NCI-H1436 treated with DMSO at 0.1 percent for 48 hours (cell line): ENCODE measurements around the gene SLC25A33.

Experiments
- DNase-seq: peaks from one replicate; lab custom pipeline; 2025; lab: John Stamatoyannopoulos, UW

The SLC25A33 gene

DNA sequence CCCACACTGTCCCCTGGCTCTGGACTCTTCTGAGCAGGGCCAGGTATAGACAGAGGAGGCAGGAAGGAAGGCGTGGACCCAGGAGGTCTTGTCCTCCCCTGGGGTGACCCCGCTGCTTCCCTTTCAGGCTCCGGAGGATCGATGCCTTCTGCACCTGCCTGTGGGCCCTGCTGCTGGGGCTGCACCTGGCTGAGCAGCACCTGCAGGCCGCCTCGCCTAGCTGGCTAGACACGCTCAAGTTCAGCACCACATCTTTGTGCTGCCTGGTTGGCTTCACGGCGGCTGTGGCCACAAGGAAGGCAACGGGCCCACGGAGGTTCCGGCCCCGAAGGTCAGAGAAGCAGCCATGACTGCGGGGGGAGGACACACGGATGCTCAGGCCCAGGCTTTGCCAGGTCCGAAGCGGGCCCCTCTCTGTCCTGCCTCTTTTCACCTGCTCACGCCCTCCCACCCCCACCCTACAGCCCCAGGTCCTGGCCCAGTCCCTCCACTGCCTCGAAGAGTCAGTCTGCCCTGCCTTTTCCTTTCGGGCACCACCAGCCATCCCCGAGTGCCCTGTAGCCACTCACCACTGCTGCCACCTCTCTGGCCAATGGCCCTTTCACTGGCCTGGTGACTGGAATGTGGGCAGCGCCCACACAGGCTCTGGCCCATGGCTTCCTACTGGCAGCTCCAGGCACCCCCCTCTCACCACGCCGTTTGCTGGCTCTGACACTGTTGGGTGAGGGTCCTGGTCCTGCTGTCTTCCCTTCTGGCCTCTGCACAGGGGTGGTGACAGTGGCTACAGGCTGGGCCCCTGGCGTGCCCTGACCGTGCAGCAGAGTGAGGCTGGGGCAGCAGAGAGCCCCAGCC, 62.9 kb downstream of the SLC25A33 start:
- no peak for DNase-seq

DNA sequence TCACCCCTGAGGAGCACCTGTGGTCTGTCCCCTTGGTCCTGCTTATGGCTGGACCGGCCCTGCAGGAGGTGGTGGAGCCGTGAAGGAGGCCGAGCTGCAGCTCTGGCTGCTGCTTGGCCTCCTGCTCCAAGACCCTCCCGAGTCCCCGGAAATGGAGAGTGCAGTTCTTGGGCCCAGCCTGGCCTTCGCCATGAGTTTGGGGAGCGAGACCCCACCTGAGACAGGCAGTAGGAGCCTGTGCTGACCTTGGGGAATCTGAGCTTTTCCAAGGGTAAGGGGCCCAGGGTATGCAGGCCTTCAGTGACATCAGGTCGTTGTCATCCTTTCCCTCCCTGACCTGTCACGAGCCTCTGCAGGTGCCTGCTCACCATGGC, 63.5 kb downstream of the SLC25A33 start:
- no peak for DNase-seq

DNA sequence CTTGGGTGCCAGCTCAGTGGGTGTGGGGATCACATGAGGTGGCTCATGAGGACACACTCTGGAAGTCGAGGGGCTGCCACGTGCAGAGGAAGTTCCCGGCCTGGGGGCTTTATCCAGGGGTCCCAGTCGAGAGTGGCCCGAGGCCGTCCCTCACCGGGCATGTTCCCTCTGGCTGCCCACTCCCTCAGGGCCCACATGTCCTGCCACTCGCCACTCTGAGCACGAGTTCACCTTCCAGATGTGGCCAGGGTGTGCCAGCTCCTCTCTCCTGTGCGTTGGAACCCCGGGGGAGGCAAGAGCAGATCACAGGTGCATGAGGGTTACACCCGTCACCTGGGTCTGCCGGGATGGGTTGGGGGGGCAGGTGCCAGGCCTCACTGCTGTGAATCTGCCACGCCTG, 64.0 kb downstream of the SLC25A33 start:
- DNase-seq, result no peak

DNA sequence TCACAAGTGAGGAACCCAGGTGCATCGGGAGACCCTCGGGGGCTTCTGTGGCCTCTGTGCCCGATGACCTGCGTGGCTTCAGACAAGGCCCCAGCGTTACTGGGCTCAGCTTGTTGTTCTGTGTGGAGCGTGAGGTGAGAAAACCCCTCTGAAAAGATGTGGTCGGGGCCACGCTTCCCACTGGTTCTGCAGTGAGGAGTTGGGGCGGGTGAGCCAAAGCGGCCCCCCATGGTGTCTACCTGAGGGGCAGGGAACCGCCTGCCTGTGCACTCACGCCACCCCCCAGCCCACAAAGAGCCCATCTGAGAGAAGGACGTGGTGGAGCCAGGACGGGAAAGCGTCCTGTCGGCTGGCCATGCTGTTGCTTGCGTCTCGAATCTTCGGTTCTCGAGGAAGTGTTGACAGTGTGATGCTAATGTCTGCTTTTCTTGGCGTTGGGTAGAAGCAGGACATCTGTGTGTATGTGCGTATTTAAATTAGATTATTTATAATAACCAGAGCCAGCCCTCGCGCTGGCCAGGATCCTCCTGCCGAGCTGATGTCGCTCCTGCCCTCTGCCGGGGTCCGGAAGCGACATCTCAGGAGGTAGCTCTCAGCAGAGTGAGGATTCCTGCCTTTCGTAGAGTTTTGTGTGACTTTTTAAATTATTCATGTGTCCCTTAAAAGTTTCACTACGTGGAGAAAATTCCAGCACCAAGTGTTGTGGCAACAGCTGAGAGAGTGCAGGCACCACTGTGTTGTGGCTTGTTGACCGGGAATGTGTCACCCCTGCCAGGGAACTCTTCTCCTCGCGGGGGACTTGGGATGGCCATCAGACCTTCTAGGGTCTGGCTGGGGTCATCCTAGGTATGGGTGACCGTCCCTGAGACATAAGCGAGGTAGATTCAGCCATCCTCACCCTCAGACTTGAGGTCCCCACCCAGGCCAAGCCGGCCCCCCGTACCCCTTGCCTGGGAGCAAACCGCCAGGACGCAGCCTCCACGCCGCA, 64.8 kb downstream of the SLC25A33 start:
- no peak for DNase-seq

DNA sequence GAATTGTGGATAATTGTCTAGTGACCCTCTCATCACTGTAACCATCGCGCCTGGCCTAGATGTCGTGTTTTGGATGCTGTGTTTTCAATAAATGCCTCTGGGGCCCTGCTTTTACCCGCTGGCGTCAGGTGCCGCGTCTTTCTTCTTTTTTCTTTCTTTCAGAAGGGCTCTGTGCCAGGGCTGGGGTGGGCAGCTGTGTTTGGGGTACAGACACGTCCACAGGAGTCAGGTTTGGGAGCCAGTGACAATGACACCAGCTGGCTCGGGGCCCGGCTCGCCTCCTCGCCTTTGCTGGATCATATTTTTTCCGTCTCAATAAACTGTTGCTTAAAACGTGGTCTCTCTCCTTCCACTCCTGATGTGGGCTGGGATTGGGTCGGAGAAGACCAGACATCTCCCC, 65.6 kb downstream of the SLC25A33 start:
- no peak for DNase-seq

DNA sequence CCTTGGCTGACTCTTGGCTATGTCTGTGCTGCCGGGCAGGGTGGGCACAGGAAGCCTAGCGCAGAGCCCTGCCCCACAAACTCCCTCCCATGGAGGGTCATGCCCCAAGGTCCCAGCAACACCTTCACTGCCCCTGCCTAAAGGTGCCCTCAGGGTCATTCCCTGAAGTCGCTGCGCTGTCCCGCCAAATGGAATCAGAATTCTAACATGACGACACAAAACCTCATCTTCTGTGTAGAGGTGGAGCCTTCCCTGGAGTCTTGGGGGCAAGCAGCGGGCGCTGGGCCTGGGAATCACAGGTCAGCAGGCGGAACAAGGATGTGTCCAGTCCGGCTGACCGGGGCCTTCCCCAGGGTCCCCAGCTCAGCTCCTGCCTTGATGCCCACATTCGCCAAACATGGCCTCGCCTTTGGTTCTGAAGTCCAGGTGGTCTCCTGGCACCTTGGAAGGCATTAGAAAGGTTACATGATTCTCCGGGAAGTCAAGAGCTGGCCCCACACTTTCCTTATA, 66.7 kb downstream of the SLC25A33 start:
- DNase-seq, result no peak

DNA sequence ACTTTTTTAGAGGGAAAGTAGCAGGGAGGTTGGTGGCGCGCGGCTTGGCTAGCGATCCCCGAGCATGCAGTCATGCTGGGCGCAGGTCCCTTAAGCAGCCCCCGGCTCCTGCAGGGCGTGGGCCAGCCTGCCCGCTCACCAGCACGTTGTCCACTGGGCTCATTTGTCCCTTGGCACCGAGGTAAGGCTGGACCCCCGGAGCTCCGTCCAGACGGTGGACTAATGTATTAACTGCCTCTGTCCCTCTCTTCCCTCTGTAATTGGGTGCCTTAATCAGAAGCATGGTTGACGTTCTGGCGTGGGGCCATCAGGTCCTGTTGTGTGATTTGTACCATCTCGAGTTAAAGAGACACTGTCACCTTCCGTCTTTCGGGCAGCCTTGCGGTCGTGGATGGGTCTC, 67.2 kb downstream of the SLC25A33 start:
- DNase-seq, result no peak

DNA sequence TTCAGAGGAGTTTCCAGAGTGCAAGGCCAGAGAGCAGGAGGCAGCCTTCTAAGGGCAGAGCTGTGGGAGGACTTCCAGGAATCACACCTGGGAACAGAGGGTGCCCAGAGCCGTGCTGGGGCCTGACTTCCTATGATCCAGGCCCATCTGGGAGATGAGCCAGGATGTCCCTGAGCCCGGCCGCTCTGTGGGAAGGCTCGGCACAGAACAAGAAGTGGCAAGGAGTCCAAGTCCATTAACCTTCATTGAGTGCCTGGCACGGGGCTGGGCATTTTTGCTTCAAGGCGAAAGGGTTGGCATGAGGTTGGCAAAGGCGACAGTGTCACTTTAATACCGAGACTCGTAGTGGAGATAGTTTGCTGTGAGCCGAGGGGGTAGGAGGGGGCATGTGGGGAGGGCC, 67.7 kb downstream of the SLC25A33 start:
- DNase-seq, result no peak

DNA sequence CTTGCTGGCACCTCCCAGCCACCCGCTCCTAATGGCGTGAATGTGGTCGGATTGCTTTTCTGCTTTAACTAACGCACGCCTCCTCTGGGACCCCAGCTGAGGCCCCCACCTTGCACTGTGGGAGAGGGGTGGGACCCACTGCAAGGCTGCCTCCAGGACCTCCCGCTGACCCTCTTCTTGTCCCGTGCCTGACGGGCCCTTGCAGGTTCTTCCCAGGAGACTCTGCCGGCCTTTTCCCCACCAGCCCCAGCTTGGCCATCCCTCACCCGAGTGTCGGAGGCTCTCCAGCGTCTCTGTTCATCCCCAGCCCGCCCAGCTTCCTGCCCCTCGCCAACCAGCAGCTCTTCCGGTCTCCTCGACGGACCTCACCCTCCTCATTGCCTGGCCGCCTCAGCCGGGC, 68.1 kb downstream of the SLC25A33 start:
- no peak for DNase-seq

DNA sequence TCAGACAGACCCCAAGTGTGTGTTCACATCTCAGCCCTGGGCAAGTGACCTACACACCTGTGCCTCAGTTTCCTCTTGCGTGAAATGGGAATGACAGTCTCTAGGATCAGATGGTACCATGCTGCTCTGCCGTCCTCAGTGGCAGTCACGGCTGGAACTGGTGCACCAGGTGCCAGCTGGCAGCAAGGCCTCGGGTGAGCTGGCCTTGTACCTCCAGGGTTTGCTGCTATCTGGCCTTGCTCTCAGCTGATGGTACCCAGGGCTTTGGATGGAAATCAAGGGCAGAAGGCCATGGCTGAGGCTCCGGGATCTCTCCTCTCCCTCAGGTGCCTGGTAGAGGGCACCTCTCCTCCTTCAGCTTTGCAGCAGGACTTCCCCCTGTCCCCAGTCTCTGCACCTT, 70.7 kb downstream of the SLC25A33 start:
- no peak for DNase-seq

DNA sequence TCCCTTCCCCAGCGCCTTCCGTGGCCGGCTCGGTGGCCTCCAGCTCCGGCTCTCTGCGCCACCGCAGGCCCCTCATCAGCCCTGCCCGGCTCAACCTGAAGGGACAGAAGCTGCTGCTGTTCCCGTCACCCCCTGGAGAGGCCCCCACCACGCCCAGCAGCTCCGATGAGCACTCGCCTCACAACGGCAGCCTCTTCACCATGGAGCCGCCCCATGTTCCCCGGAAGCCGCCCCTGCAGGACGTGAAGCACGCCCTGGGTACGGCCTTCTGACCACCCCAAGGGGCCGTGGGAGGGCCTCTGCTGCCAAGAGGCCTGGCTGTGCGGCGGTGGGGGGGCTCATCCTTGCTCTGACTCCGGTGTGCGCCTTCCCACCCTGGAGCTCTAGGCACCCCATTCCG, 71.3 kb downstream of the SLC25A33 start:
- DNase-seq, result no peak

DNA sequence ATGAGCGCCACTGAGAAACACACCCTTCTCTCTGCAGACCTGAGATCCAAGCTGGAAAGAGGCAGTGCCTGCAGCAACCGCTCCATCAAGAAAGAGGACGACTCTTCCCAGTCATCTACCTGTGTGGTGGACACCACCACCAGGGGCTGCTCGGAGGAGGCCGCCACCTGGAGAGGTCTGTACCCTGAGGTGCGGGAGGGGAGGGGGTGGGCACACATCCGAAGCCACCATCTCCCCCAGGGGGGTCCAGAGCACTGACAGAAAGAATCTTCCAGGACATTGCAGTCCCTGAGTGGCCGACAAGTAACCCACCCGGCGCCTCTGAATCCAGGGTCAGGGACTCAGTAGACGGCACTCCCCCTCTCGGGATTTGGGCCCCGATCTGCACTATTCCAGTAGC, 72.5 kb downstream of the SLC25A33 start:
- DNase-seq, result no peak

DNA sequence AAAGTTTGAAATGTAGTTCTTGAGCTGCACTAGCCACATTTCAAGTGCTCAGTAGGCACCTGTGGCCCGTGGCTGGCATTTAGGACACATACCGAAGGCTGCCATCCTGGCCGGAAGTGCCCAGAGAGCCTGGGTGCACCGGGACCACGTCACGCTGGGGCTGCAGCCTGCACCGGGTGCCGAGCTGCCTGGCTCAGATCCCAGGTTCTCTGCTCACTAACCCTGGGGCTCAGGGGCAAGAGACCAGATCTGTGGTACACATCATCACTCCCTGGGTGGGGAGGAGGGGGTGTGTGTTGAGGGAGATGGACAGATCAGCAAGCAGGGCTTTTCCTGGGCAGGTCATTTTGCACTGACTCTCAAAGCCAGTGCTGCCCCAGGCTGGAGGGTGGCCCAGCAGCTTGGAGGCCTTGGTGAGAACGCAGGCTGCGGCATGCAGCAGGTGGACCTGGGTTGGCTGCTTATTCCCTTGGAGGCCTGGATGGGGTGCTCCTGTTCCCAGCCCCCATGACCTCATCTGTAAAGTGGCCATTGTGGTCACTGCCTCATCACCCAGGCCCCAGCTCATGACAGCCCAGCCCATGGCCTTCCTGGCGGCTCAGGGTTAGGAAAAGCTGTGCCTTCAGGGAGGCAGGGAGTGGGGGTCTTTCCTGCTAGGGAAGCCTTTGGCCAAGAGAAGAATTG, 73.0 kb downstream of the SLC25A33 start:
- DNase-seq, result no peak

DNA sequence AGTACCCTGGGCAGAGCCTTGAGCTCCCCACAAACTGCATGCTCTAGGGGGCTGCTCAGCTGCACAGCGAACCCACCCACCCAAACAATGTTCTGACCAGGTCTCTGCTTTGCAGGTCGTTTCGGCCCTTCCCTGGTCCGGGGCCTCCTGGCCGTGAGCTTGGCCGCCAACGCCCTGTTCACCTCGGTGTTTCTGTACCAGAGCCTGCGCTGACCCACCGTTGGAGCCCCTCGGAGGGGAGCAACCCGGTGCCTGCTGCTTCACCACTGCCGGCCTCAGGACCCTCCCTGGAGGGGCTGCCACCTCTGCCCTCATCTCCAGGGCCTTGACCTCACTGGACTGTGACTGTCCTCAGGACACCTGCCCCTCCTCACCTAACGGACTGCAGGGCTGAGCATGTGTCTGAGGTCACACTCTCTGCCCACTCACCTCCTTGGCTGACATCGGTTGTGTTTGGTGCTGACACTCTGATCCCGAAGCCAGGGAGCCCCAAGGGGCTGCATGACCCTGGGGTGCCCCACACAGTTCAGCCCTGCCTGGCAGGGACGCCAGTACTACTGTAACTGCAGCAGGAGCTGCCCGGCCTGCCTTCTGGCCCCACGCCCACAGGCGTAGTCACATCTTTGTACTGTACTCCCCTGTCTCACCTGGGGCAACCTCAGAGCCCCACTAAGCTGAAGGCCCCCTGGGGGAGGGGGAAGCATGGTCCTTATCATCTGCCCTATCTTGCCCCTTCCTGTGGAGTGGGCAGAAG, 73.8 kb downstream of the SLC25A33 start:
- DNase-seq, result no peak

DNA sequence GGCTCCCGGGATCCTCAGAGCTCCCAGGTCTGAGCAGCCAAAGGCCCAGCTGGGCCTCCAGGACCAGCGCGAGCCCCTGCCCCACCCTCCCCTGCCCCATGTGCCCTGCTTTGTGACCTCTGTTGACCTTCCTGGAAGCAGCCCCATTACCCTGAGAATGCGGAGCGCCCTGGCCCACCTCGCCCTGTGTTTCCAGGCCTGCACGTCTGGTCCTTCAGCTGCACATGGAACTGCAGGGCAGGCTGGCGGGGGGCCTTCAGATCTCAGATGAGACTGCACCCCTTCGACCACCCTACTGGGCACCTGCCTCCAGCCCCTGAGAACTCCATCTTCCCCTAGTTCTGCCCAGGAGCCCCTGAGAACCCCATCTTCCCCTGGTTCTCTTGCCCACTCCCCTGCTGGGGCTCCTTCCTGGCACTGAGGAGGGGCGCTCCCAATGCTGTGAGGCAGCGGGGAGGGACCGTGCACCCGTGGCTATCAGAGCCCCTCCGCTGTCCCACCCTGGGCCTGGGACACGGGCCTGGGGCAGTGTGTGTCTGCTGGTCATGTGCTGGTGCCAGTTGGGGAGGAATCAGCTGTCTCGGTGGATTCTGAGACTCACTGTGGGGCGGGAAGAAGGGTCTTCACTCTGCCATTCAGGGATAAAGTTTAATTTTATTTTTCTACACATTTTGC, 74.5 kb downstream of the SLC25A33 start:
- no peak for DNase-seq

DNA sequence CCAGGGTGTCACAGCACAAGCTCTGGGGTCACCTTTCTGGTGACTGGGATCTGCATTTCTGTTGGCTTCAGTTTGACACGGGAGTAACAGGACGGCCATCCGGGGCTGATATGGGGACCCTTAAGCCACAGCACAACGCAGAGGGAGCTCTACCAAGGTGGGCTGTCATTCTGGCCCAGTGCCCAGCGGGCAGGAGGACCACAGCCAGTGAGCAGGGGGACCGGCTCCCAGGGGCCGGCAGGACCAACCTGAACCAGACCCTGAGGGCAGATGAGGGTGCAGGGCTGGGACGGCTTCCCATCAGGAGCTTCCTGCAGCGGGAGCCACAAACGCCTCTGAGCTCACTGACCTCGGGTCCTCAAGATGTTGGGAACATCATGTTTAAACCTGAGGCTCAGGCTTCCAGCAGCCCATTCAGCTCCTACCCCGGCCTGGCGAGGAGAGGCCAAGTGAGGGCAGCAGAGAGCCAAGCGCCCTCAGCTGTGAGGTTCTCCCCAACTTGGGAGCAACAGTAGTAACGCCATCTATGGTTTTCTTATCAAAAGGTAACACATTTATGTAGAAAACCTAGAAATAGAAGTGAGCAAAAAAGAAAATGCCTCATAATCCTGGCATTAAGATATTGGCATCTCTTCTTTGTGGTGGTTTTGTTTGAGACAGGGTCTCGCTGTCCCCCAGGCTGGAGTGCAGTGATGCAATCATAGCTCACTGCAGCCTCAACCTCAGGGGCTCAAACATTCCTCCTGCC, 76.2 kb downstream of the SLC25A33 start:
- no peak for DNase-seq

DNA sequence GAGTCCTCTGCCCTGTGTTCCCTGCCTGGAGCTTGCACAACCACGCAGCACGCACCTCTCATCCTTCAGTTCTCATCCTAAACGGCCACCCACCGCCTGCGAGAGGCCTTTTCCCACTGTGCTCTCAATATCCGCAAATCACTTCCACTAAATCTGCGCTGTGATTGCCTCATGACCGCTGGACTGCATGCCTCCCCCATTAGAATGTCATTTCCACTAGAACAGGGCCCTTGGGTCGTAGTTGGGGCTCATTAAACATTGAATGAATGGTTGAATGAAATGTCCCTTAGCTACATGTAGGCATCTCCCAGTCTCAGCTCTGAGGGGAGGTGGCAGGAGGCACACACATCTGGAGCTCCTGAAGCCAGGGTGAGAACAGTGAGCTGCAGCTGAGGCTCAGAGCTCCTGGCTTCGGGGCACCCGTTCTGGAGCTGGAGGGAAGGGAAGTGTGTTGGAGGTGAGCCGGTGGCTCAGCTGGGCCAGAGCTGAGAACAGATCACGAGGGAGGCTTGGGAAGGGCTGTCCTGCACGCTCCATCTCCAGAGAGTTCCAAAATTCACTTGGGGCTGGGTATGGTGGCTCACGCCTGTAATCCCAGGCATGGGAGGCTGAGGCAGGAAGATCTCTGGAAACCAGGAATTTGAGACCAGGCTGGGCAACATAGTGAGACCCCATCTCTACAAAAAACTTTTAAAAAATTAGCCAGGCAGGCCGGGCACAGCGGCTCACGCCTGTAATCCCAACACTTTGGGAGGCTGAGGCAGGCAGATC, 79.8 kb downstream of the SLC25A33 start:
- DNase-seq, result no peak

DNA sequence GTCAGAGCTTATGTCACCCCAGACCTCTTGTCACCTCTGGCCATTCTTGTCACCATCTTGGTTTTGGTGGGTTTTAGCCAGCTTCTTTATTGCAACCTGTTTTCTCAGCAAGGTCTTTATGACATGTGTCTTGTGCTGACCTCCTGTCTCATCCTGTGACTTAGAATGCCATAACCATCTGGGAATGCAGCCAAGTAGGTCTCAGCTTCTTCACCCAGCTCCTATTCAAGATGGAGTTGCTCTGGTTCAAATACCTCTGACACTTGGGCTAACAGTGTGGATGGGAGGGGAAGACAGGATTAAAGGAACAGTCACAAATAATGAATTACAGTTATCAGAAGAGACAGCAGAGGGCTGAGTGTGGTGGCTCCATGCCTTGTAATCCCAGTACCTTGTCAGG, 81.8 kb downstream of the SLC25A33 start:
- DNase-seq, result no peak

DNA sequence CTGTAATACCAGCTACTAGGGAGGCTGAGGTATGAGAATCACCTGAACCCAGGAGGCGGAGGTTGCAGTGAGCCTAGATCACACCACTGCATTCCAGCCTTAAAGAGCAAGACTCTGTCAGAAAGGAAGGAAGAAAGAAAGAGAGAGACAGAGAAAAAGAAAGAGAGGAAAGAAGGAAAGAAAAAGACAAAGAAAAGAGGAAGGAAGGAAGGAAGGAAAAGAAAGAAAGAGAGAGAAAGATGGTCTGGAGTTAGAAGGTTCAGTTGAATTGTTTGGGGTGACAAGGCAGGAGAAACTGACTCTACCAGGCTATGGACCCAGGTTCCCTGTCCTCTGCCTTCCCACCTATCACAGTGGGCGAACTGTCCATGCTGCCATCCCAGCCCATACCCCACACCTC, 84.8 kb downstream of the SLC25A33 start:
- no peak for DNase-seq
